Neural progenitor cell (in vitro differentiated cells): Measurements from ENCODE around the gene KLF1.

ENCODE experiments used
- EZH2 ChIP-seq: fragments of 200-600 bp; sonication (generic); IDR thresholded peaks from 2 replicates; pipeline ENCODE4 v1.6.1; 2017; ENCODE audit warnings: antibody characterized with exemption, mild to moderate bottlenecking, moderate library complexity
- EZH2phosphoT487 ChIP-seq: fragments of 200-600 bp; sonication (generic); IDR thresholded peaks from 2 replicates; pipeline ENCODE4 v1.6.1; 2017; ENCODE audit warnings: antibody characterized with exemption
- TF ChIP-seq, protein P1 (sequence below): fragments of 200-600 bp; sonication (generic); IDR thresholded peaks from 2 replicates; pipeline ENCODE4 v1.5.1; 2017; ENCODE audit warnings: antibody characterized with exemption, mild to moderate bottlenecking

DNA sequence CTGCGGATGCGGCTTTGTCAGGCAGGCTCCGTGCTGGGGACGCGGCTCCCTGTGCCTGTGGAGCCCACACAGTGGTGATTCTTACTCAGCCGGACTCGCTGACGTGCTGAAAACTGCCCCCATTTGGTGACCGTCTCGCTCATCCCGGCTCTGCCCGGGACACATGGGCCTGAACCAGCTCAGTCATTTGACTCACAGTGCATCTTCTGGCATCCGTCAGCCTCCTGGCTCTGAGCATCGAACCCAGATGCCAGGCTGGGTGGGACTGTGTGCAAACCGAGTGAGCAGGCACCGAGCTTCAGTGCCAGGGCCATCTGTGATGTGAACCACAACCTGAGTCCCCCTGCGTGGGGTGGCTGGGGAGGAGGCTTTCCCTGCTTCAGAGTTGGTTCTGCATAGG is 9.5 kb upstream of the KLF1 start:
- TF ChIP-seq, protein P1, sequence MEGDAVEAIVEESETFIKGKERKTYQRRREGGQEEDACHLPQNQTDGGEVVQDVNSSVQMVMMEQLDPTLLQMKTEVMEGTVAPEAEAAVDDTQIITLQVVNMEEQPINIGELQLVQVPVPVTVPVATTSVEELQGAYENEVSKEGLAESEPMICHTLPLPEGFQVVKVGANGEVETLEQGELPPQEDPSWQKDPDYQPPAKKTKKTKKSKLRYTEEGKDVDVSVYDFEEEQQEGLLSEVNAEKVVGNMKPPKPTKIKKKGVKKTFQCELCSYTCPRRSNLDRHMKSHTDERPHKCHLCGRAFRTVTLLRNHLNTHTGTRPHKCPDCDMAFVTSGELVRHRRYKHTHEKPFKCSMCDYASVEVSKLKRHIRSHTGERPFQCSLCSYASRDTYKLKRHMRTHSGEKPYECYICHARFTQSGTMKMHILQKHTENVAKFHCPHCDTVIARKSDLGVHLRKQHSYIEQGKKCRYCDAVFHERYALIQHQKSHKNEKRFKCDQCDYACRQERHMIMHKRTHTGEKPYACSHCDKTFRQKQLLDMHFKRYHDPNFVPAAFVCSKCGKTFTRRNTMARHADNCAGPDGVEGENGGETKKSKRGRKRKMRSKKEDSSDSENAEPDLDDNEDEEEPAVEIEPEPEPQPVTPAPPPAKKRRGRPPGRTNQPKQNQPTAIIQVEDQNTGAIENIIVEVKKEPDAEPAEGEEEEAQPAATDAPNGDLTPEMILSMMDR, result no peak
- no peak for TF ChIP-seq EZH2
- no peak for TF ChIP-seq EZH2phosphoT487
